ENCODE measurements around the gene UTP3. TPM values are rescaled to one million over a fixed set of nuclear protein-coding genes. Genes with fewer than 3 reads are reported as not detected.
"Not testable (repeated sequence)": the region's sequence is repeated elsewhere in the genome, so short reads cannot be mapped to it uniquely, and the experiment has no call there.

Gene UTP3
- total RNA-seq (10 to 100 TPM; 29.0 to 45.1 (median 37.6) TPM), polyA plus RNA-seq (10 to 100 TPM; 37.3 to 51.3 (median 47.3) TPM)
- long read RNA-seq, donor 1, transcript UTP3-201 (1 exons, 2,073 nt) = major isoform, 20 of 20 reads
- long read RNA-seq, donor 1, partial matches to known transcripts = 0 of 20 reads
- long read RNA-seq, donor 1, other reads (novel, unspliced or antisense) = 0 of 20 reads
- long read RNA-seq, donor 2, transcript UTP3-201 (1 exons, 2,073 nt) = major isoform, 16 of 16 reads
- long read RNA-seq, donor 2, partial matches to known transcripts = 0 of 16 reads
- long read RNA-seq, donor 2, other reads (novel, unspliced or antisense) = 0 of 16 reads

- peak within 1 kb of the TSS; percentile 89 to 99 (median 92) for H3K27ac ChIP-seq
- H3K36me3 ChIP-seq = peaks cover 0 to 27% (median 5%) of the 10 kb centered on the region in 6 donors
- intact Hi-C loops (cut with DNase I; ENCODE audit: low total_unique reads) = loop anchor here (10.0 kb wide), 1 partner anchor 307 kb away; the partner anchor contains the start of gene DCK
- 0 to 1% (median 0%) methylated on average over 54 to 70 of the region's 70 CpGs for WGBS, 5 donors
- H3K4me3 ChIP-seq = peak within 1 kb of the TSS; percentile 73 to 84 (median 82)
- H3K27me3 ChIP-seq (replicated peaks in 1 of 7) = no peaks in the 10 kb centered on the region
- H3K9me3 ChIP-seq = no peaks in the 10 kb centered on the region
- TF ChIP-seq CTCF (IDR thresholded peaks at IDR 0.05 in 8 of 11, conservative IDR thresholded peaks at IDR 0.05 in 3 of 11) = peak; percentile 83 to 99 (median 97)
- peak in 1 of 3 donors; percentile 26 for TF ChIP-seq POLR2A (IDR thresholded peaks at IDR 0.05)
- peak; percentile 91 to 95 (median 93) for TF ChIP-seq POLR2AphosphoS5 (IDR thresholded peaks at IDR 0.05)
- peaks cover 26 to 56% (median 49%) of the 10 kb centered on the region in 6 donors for H3K4me1 ChIP-seq
- DNase-seq = peak; percentile 97
Observed at GRCh38 chr4:70687821-70688794, at the start of gene UTP3. UTP3 (plus strand) TSS chr4:70688532; CDS start chr4:70688678, 146 bp downstream.

- WGBS, 5 donors = 65 to 76% (median 74%) methylated on average over 2 of the region's 2 CpGs
- Histone ChIP-seq H3K27ac (no peak overlapping the region), H3K36me3 (no peaks in the 10 kb centered on the region), H3K27me3 (replicated peaks in 1 of 7) (no peaks in the 10 kb centered on the region), H3K4me3 (no peak overlapping the region), H3K4me1 (no peaks in the 10 kb centered on the region), H3K9me3 (no peaks in the 10 kb centered on the region)
- intact Hi-C loops (cut with DNase I; ENCODE audit: low total_unique reads) = no loop called here
- TF ChIP-seq POLR2AphosphoS5 (IDR thresholded peaks at IDR 0.05) (no peak), CTCF (IDR thresholded peaks at IDR 0.05 in 8 of 11, conservative IDR thresholded peaks at IDR 0.05 in 3 of 11) (no peak), POLR2A (IDR thresholded peaks at IDR 0.05) (no peak)
- DNase-seq = no peak
Observed at GRCh38 chr4:70640192-70640591, 48.1 kb upstream of the UTP3 start.

DNA sequence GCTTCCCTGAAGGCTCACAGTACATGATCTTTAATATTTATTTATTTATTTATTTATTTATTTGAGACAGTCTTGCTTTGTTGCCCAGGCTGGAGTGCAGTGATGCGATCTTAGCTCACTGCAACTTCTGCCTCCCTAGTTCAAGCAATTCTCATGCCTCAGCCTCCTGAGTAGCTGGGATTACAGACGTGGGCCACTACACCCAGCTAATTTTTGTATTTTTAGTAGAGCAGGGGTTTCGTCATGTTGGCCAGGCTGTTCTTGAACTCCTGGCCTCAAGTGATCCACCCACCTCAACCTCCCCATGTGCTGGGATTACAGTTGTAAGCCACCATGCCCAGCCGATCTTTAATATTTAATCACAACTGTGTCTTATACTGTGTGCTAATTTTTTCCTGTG, 37.6 kb upstream of the UTP3 start:
- H3K9me3 ChIP-seq; H3K4me3 ChIP-seq; H3K27me3 ChIP-seq (replicated peaks in 1 of 7); H3K4me1 ChIP-seq; intact Hi-C loops (cut with DNase I; ENCODE audit: low total_unique reads); DNase-seq; H3K36me3 ChIP-seq; H3K27ac ChIP-seq: not testable (repeated sequence)
- 78 to 92% (median 83%) methylated on average over 4 of the region's 4 CpGs for WGBS, 5 donors

- Histone ChIP-seq H3K4me3 (no peak overlapping the region), H3K27me3 (replicated peaks in 1 of 7) (no peaks in the 10 kb centered on the region), H3K4me1 (peaks cover 0 to 7% (median 0%) of the 10 kb centered on the region in 6 donors), H3K27ac (no peak overlapping the region), H3K9me3 (no peaks in the 10 kb centered on the region), H3K36me3 (no peaks in the 10 kb centered on the region)
- DNase-seq = no peak
- TF ChIP-seq POLR2A (IDR thresholded peaks at IDR 0.05) (no peak), POLR2AphosphoS5 (IDR thresholded peaks at IDR 0.05) (no peak), CTCF (IDR thresholded peaks at IDR 0.05 in 8 of 11, conservative IDR thresholded peaks at IDR 0.05 in 3 of 11) (peak; percentile 6 to 59 (median 47))
- intact Hi-C loops (cut with DNase I; ENCODE audit: low total_unique reads) = no loop called here
- 12 to 20% (median 14%) methylated on average over 4 of the region's 4 CpGs for WGBS, 5 donors
Observed at GRCh38 chr4:70651864-70652506, 36.3 kb upstream of the UTP3 start.
